Mesenteric fat pad (tissue), 1 donor: ENCODE measurements around the gene LBR. TPM values are rescaled to one million over a fixed set of nuclear protein-coding genes. Genes with fewer than 3 reads are reported as not detected.
A peak's percentile ranks its signal among the peaks of the same experiment; 100 is the strongest.

Experiments used
- DNase-seq: peaks from one replicate; pipeline ENCODE4 v3.0.0-alpha.2; 2020; ENCODE audit warnings: low spot score
- total RNA-seq: library from RNA; stranded (reverse); fragmentation: NEBNext Ultra II Directional; extraction: Animal tissue kit (Norgen Biotek cat#: 25700); gene quantifications from one replicate; pipeline ENCODE4 v1.2.1, GENCODE V29; 2021
- donor health status: DM: yes; HTN: yes; CAD: no.

LBR gene
- total RNA-seq, 1 donor from 2014 or later = 55.3 TPM

GRCh38 chr1:225464851-225465792, 37.3 kb upstream of the LBR start:
- DNase-seq = peak; percentile 65

GRCh38 chr1:225462714-225463574, 35.1 kb upstream of the LBR start:
- DNase-seq = peak; percentile 18

DNA sequence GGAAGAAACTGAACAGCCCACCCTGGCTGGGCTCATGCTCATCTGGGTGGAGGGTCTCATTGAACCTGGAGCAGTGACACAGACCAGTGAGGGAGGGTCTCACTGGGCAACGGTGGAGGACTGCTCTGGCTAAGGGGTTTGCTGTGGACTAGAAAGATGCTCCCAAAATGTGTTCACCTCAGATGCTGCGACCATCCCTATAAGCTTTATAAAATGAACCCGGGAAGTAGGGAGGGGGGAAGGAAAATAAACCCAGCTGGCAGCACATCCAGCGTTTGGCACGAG, 34.5 kb upstream of the LBR start:
- DNase-seq = no peak

DNA sequence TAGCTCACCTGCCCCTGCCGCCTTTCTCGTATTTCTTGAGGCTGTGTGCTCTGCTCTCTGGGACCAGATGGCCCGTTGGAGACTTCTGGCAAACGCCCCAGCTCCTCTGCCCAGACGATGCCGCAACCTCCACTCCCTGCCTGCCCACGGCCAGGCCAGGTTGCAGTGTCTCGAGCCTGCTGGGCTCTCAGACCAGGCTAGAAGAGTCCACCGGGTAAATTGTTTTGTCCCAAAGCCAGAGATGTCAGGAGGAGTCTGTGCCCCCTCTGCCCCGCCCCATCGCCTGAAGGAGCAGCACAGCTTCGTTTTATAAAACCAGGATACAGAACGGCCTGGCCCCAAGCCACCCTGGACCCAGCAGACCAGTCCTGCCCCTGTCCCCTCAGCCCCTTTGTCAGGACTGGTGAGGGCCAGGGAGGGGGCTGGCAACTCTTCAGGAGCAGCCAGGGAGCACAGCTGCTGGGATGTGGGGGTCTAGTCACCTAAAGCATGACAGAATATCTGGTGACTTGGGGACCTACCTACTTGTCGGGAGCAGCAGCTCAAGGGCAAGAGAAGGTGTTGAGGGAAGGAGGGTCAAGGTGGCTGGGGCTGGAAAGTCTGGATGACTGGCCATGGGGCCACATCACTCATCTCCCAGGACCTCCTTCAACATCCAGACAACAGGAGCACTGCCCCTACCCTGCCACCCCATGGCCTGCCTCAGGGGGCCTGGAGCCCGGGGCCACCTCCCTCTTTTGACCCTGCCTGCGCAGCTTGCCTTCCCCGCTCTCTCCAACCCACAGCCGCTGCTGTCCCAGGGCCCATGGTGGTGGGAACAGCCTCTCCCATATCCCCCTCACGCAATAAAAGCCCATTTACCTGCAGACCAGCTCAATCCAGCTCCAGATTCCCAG, 33.9 kb upstream of the LBR start:
- DNase-seq = peak; percentile 83

DNA sequence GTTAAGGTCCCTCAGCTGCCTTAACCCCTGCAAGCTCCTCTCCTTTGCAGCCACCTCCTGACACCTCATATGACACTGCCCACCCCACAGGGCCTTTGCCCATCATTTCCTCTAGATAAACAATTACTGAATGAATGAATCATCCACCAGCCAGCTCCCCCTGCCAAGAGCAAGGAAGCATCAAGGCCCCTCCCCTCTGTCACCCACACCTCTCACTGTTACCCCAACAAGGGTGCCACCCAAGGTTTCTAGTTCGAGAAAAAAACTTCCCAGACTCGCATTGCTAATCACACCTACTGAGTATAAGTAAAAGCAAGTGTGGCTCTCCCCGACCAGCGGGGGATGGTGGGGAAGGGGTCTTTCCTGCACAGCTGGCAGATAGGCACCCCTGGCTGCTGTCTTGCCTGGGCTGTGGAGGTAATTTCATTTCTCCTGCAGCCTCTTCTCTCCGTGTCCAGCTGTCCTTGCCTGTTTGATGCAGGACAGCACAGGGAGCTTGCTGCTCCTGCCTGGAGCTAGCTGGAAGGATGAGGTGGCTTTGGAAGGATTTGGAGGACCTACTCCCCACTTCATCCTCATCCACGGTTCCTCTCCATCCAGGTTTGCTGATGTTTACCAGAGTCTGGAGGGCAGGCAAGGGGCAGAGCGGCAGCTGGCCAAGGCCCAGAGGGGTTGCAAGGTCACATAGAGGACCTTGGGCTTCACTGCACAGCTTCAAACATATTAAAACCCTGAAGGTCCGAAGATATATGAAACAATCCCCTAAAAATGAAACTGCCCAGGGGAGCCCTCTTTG, 33.1 kb upstream of the LBR start:
- peak; percentile 74 for DNase-seq

DNA sequence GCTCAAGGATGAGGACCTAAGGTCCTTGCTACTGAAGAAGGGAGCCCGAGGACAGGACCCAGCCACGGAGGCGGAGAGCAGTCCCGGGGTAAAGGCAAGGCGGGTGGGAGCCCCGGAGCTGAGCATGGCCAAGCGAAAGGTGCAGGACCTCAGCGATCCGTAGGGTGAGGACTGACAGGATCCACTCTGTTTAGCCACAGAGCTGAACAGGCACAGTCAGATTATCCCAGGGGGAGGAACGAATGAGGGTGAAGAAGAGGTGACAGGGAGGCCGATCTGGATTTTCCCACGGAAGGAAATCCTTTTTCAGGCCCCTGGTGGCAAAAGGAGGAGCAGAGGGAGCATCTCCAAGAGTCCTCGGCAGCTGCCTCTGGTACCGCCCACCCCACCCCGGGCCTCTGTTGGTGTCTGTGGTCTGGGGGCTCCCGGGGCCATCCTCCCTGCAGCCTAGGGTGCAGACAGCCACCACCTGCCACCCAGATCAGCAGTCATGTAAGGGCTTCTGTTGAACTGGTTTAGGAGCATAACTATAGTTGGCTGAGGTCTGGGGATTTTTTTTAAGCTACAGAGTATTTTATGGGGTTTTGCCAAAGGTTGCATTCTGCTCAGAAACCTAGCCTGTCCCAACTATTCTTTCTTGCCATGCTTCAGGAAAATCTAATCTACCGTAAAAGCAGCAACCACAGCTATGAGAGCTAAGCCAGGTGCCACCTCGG, 32.3 kb upstream of the LBR start:
- peak; percentile 86 for DNase-seq

GRCh38 chr1:225458222-225458631, 30.4 kb upstream of the LBR start:
- DNase-seq = no peak

DNA sequence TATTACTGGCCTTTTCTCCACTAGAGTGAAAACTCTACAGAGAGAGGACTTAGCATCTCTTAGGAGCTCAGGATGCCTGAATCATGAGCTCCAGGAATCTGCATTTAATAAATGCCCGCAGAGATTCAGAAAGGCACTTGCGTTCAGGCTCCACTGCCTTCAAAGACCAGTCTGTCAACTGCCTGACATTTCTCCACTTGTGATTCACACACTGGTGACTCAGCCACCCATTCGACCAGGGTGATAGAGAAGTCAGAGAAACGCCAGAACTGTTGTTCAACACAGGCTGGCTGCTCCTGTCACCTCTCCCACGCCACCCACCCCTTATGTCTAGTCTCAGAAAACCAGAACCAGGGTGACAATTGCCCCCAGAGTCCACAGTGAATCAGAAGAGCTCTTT, 26.9 kb upstream of the LBR start:
- peak; percentile 83 for DNase-seq

GRCh38 chr1:225453797-225454648, 26.2 kb upstream of the LBR start:
- DNase-seq = peak; percentile 18

GRCh38 chr1:225451840-225452515, 24.1 kb upstream of the LBR start:
- peak; percentile 69 for DNase-seq

- DNase-seq = peak; percentile 53
Observed at GRCh38 chr1:225451340-225451739, 23.5 kb upstream of the LBR start.

- DNase-seq = peak; percentile 83
Observed at GRCh38 chr1:225450491-225451191, 22.8 kb upstream of the LBR start.

DNA sequence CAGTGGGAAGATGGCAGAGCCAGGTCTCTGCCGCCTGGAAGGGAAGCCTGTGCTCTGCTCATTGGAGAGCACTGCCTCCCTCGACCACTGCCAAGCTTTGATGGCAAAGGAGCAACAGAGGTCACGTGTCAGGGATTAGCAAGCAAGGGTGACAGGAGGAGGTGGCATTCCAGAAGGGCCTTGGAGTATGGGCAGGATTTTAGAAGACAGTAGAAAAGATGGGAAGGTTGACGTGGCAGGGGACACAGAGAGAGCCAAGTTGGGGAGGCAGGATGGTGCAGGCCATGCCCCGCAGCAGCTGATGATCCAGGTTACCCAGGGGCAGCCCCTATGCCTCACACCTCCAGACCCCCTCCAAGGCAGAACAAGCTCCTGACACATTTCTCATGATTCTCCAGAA, 21.9 kb upstream of the LBR start:
- DNase-seq = peak; percentile 16

DNA sequence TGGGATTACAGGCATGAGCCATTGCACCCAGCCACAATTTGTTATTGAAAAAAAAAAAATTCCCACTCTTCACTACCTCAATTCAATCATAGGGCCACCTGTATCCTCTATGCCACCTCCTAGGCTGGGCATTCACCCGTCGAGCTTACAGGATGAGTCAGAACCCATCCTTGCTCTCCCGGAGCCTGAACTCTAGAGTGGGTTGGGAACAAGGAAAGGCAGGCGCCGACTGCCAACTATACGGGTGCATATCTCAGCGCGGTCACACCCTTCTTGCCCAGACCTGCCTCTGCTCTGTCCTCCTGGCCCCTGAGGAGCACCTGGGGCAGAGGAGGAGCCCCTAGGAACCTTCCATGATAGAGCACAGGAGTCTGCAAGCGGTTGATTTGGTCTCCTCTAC, 21.4 kb upstream of the LBR start:
- peak; percentile 81 for DNase-seq

- peak; percentile 71 for DNase-seq
Observed at GRCh38 chr1:225448146-225448805, 20.4 kb upstream of the LBR start.

- peak; percentile 71 for DNase-seq
Observed at GRCh38 chr1:225447650-225448089, 19.8 kb upstream of the LBR start.
